ENCODE data around the gene SPR.

Gene SPR

GRCh38 chr2:72848436-72849137, 38.6 kb upstream of the SPR start:
- no peak for DNase-seq (ENCODE audit: extremely low read depth, low read depth)
- TF ChIP-seq, protein P1, sequence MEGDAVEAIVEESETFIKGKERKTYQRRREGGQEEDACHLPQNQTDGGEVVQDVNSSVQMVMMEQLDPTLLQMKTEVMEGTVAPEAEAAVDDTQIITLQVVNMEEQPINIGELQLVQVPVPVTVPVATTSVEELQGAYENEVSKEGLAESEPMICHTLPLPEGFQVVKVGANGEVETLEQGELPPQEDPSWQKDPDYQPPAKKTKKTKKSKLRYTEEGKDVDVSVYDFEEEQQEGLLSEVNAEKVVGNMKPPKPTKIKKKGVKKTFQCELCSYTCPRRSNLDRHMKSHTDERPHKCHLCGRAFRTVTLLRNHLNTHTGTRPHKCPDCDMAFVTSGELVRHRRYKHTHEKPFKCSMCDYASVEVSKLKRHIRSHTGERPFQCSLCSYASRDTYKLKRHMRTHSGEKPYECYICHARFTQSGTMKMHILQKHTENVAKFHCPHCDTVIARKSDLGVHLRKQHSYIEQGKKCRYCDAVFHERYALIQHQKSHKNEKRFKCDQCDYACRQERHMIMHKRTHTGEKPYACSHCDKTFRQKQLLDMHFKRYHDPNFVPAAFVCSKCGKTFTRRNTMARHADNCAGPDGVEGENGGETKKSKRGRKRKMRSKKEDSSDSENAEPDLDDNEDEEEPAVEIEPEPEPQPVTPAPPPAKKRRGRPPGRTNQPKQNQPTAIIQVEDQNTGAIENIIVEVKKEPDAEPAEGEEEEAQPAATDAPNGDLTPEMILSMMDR (IDR thresholded peaks at IDR 0.05; ENCODE audit: low read depth, low read length): no peak

GRCh38 chr2:72849138-72849462, 38.1 kb upstream of the SPR start:
- TF ChIP-seq, protein P1 (IDR thresholded peaks at IDR 0.05; ENCODE audit: low read depth, low read length): no peak

GRCh38 chr2:72851333-72851732, 35.9 kb upstream of the SPR start:
- TF ChIP-seq, protein P1 (IDR thresholded peaks at IDR 0.05; ENCODE audit: low read depth, low read length): no peak
- no peak for DNase-seq (ENCODE audit: extremely low read depth, low read depth)

More at GRCh38 chr2:72849138-72849462, 38.1 kb upstream of the SPR start:
- no peak for DNase-seq (ENCODE audit: extremely low read depth, low read depth)

DNA sequence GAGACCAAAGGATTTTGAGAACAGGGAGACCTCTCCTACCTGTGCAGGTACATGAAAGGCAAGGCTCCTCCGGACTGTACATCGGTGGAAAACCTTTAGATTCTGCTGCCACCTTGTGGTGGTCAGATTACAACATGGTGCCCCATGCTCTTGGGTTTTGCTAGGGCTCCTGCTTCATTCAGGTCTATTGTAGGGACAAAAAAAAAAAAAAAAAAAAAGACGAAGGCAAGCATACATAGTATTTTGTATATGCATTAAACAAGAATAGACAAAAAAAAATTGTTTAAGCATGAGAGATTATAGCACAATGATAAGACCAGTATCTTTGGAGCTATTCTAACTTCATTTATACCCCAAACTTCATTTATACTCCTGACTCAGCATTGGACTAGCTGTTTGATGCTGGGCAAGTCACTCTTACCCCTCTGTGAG, 27.4 kb upstream of the SPR start:
- TF ChIP-seq, protein P1 (IDR thresholded peaks at IDR 0.05; ENCODE audit: low read depth, low read length): peak; percentile 65
- DNase-seq (ENCODE audit: extremely low read depth, low read depth): peak; percentile 10

DNA sequence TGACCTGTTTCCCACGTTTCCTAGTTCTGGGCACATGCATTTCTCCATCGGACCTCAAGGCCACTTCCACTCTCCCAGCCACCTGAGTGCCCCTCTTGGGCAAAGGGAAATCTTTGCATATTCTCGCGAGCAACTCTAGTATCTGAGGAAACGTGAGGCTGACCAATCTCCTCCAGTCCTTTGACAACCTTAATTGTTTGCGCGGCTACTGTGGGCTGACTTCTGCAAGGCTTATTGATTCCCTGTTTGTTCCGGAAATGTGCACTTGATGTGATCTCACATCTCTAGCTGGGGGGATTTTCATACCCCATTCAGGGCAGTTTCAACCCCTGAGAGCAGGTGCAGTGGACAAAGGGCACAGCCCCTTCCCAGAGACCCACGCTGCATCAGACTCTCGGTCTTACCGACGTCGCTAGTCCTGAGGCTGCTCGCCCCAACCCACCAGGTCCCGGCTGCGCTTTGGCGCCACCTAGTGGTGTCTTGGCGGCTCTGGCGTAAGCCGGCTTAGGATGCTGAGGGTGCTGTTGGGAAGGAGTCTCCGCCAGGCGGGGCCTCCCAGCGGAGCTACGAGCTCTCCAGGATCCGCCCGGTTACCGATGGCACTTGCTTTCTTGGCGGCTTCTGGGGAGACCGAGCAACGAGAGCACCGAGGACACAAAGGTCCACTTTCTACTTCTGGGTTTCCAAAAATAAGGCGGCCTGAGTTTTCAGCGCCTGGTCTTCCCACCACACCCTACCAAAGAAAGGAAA, 24.8 kb upstream of the SPR start:
- TF ChIP-seq, protein P1 (IDR thresholded peaks at IDR 0.05; ENCODE audit: low read depth, low read length): no peak; the same call in none of the 2 replicates
- peak; percentile 67 for DNase-seq (ENCODE audit: extremely low read depth, low read depth)

GRCh38 chr2:72863046-72863445, 24.2 kb upstream of the SPR start:
- TF ChIP-seq, protein P1 (IDR thresholded peaks at IDR 0.05; ENCODE audit: low read depth, low read length): no peak
- DNase-seq (ENCODE audit: extremely low read depth, low read depth): no peak

- no peak for DNase-seq (ENCODE audit: extremely low read depth, low read depth)
- TF ChIP-seq, protein P1 (IDR thresholded peaks at IDR 0.05; ENCODE audit: low read depth, low read length): no peak
Measured at GRCh38 chr2:72864500-72864899, 22.7 kb upstream of the SPR start.
